Endodermal cell (in vitro differentiated cells): Measurements from ENCODE around the gene NPLOC4. TPM values are rescaled to one million over a fixed set of nuclear protein-coding genes. Genes with fewer than 3 reads are reported as not detected.

Experiments
- DNase-seq: peaks from one replicate; pipeline ENCODE4 v3.0.0-alpha.2; 2017
- H3K27ac ChIP-seq: 2 replicates; pipeline ENCODE4 v1.5.1; 2013; ENCODE audit warnings: mild to moderate bottlenecking, low read depth, low read length, moderate library complexity
- H3K27me3 ChIP-seq: 2 replicates; pipeline ENCODE4 v1.6.1; 2013; ENCODE audit warnings: mild to moderate bottlenecking, low read length, moderate library complexity; ENCODE audit not compliant: insufficient read depth, control insufficient read depth, poor library complexity, severe bottlenecking
- H3K36me3 ChIP-seq: 2 replicates; pipeline ENCODE4 v1.7.0; 2013; ENCODE audit warnings: mild to moderate bottlenecking, low read length, moderate library complexity; ENCODE audit not compliant: control insufficient read depth, insufficient read depth
- H3K4me1 ChIP-seq: one replicate; pipeline ENCODE4 v1.7.0; 2013; ENCODE audit warnings: low read length; ENCODE audit not compliant: control insufficient read depth, insufficient read depth
- H3K4me3 ChIP-seq: 2 replicates; pipeline ENCODE4 v1.5.1; 2013; ENCODE audit warnings: mild to moderate bottlenecking, low read length, moderate library complexity
- H3K9ac ChIP-seq: 2 replicates; pipeline ENCODE4 v1.6.1; 2013; ENCODE audit warnings: mild to moderate bottlenecking, low read length, moderate library complexity; ENCODE audit not compliant: poor library complexity, severe bottlenecking; ENCODE audit errors: extremely low read depth
- H3K9me3 ChIP-seq: 2 replicates; pipeline ENCODE4 v1.6.1; 2013; ENCODE audit warnings: mild to moderate bottlenecking, low read length, moderate library complexity; ENCODE audit not compliant: control insufficient read depth
- H3K27ac Mint-ChIP-seq: 2 replicates; pipeline ENCODE4 v1.8.0; 2020; ENCODE audit warnings: mixed read lengths
- H3K27me3 Mint-ChIP-seq: 2 replicates; pipeline ENCODE4 v1.8.0; 2021; ENCODE audit warnings: mild to moderate bottlenecking, mixed read lengths; ENCODE audit not compliant: insufficient read depth
- H3K36me3 Mint-ChIP-seq: 2 replicates; pipeline ENCODE4 v1.8.0; 2020; ENCODE audit warnings: low read depth, mixed read lengths
- H3K4me1 Mint-ChIP-seq: 2 replicates; pipeline ENCODE4 v1.8.0; 2020; ENCODE audit warnings: mixed read lengths
- H3K4me3 Mint-ChIP-seq: 2 replicates; pipeline ENCODE4 v1.8.0; 2020; ENCODE audit warnings: mild to moderate bottlenecking, moderate library complexity, mixed read lengths
- H3K9me3 Mint-ChIP-seq: 2 replicates; pipeline ENCODE4 v1.8.0; 2020; ENCODE audit warnings: mild to moderate bottlenecking, mixed read lengths
- CTCF ChIP-seq: fragments of 200-600 bp; sonication (generic); conservative IDR thresholded peaks from 2 replicates; pipeline ENCODE4 v1.5.0; 2021; ENCODE audit warnings: antibody characterized with exemption, mild to moderate bottlenecking
- WGBS, 2 experiments: methylation state at CpG; one replicate each; pipeline versions ENCODE4 v1.1.5 to v1.1.7; 2013; ENCODE audit warnings: missing lambda C conversion rate in 2 of 2, mixed read lengths in 1 of 2; ENCODE audit not compliant: insufficient coverage in 1 of 2, insufficient read length in 1 of 2; 5-methylcytosine and 5-hydroxymethylcytosine counted together
- total RNA-seq, 2 donors: library from RNA; stranded (reverse); fragmentation: NEBNext Ultra II Directional in 1 of 2; extraction: Animal tissue kit (Norgen Biotek cat#: 25700) in 1 of 2; gene quantifications; 2 replicates in 1 of 2; 3 replicates in 1 of 2; pipeline ENCODE4 v1.2.1, GENCODE V29; 2021

NPLOC4 gene
- total RNA-seq, 2 donors from 2014 or later: 113 to 118 TPM

GRCh38 chr17:81607431-81607830 is 29.5 kb downstream of the NPLOC4 start:
- Histone ChIP-seq H3K9me3 (no peaks in the 10 kb centered on the region), H3K36me3 (peaks cover 87% of the 10 kb centered on the region), H3K27me3 (no peaks in the 10 kb centered on the region), H3K4me3 (no peak overlapping the region), H3K9ac (no peak overlapping the region), H3K27ac (no peak overlapping the region), H3K4me1 (no peaks in the 10 kb centered on the region)
- Mint-ChIP-seq H3K4me1 (no peaks in the 10 kb centered on the region), H3K27me3 (no peaks in the 10 kb centered on the region), H3K27ac (no peak overlapping the region), H3K9me3 (no peaks in the 10 kb centered on the region), H3K4me3 (no peak overlapping the region), H3K36me3 (peaks cover 74% of the 10 kb centered on the region)
- 97 to 100% methylated on average over 4 to 6 of the region's 6 CpGs for WGBS, 2 experiments
- TF ChIP-seq CTCF: no peak
- DNase-seq: no peak

- 95 to 96% methylated on average over 9 to 11 of the region's 11 CpGs for WGBS, 2 experiments
- Mint-ChIP-seq H3K27me3 (no peaks in the 10 kb centered on the region), H3K4me1 (no peaks in the 10 kb centered on the region), H3K36me3 (peaks cover 77% of the 10 kb centered on the region), H3K9me3 (no peaks in the 10 kb centered on the region), H3K4me3 (no peak overlapping the region), H3K27ac (no peak overlapping the region)
- no peaks in the 10 kb centered on the region for H3K9me3 ChIP-seq
- DNase-seq: no peak
- H3K4me1 ChIP-seq: no peaks in the 10 kb centered on the region
- H3K9ac ChIP-seq: no peak overlapping the region
- H3K4me3 ChIP-seq: no peak overlapping the region
- peaks cover 84% of the 10 kb centered on the region for H3K36me3 ChIP-seq
- TF ChIP-seq CTCF: no peak
- no peaks in the 10 kb centered on the region for H3K27me3 ChIP-seq
- H3K27ac ChIP-seq: no peak overlapping the region
Measured at GRCh38 chr17:81603846-81604610, 32.9 kb downstream of the NPLOC4 start.

GRCh38 chr17:81601525-81602120 is 35.3 kb downstream of the NPLOC4 start:
- no peaks in the 10 kb centered on the region for H3K9me3 ChIP-seq
- H3K4me3 ChIP-seq: no peak overlapping the region
- Mint-ChIP-seq H3K4me1 (no peaks in the 10 kb centered on the region), H3K4me3 (no peak overlapping the region), H3K9me3 (no peaks in the 10 kb centered on the region), H3K27me3 (no peaks in the 10 kb centered on the region), H3K36me3 (peaks cover 73% of the 10 kb centered on the region), H3K27ac (no peak overlapping the region)
- no peak overlapping the region for H3K27ac ChIP-seq
- peak; percentile 77 for DNase-seq
- TF ChIP-seq CTCF: peak; percentile 89
- 32 to 70% methylated on average over 5 to 9 of the region's 9 CpGs for WGBS, 2 experiments
- peaks cover 81% of the 10 kb centered on the region for H3K36me3 ChIP-seq
- H3K9ac ChIP-seq: no peak overlapping the region
- H3K4me1 ChIP-seq: no peaks in the 10 kb centered on the region
- no peaks in the 10 kb centered on the region for H3K27me3 ChIP-seq
